Thyroid gland (tissue), 4 donors: Measurements from ENCODE around the gene MYL3.

ENCODE experiments used
- POLR2A ChIP-seq, 2 donors: fragments of 450-650 bp; IDR thresholded peaks; one replicate each; pipeline ENCODE4 v1.6.1; 2017; ENCODE audit warnings: antibody characterized with exemption in 2 of 2, mild to moderate bottlenecking in 2 of 2, moderate library complexity in 1 of 2
- TF ChIP-seq, protein P1 (sequence below), 6 experiments: fragments of 200-600 bp in 3 of 6; fragments of 450-650 bp in 3 of 6; sonication (generic) in 3 of 6; IDR thresholded peaks; one replicate each; pipeline ENCODE4 v1.5.1; 2016 to 2019; ENCODE audit warnings: antibody characterized with exemption in 6 of 6, mild to moderate bottlenecking in 2 of 6, inconsistent platforms in 1 of 6, moderate library complexity in 1 of 6

DNA sequence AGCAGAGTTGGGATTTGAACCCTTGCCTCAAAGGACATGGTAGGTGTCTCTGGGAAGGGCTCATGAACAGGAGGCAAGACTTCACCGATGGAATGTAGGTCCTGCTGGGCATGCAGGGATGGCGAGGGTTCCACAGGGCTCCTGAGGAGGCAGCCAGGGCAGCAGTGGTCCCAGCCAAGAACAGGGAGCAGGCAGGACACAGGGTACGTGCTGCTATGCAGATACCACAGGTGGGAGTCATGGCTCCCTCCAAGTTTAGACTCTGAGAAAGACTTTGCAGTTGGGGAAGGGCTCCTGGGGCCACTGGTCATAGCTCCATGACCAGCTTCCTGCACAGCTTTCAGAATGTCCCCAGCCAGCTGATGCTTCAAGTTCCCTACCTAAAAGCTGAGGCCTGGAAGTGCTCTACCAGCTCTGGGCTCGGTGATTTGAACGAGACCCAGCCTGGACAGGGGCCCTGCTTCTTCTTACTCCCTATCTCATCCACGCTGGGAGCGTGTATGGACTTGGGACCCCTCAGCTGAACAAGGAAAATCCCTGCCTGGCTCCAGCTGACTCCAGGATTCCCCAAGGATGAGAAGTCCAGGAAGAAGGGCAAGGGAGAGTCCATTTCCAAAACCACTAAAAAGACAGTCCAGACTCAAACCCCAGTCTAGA is 747 bp downstream of the MYL3 start:
- no peak for TF ChIP-seq POLR2A (IDR thresholded peaks at IDR 0.05)
- TF ChIP-seq, protein P1, sequence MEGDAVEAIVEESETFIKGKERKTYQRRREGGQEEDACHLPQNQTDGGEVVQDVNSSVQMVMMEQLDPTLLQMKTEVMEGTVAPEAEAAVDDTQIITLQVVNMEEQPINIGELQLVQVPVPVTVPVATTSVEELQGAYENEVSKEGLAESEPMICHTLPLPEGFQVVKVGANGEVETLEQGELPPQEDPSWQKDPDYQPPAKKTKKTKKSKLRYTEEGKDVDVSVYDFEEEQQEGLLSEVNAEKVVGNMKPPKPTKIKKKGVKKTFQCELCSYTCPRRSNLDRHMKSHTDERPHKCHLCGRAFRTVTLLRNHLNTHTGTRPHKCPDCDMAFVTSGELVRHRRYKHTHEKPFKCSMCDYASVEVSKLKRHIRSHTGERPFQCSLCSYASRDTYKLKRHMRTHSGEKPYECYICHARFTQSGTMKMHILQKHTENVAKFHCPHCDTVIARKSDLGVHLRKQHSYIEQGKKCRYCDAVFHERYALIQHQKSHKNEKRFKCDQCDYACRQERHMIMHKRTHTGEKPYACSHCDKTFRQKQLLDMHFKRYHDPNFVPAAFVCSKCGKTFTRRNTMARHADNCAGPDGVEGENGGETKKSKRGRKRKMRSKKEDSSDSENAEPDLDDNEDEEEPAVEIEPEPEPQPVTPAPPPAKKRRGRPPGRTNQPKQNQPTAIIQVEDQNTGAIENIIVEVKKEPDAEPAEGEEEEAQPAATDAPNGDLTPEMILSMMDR (IDR thresholded peaks at IDR 0.05), result no peak
